NCI-H345 (cell line): ENCODE results near the gene TNNT2.

Experiments used
- DNase-seq: peaks from one replicate; lab custom pipeline; 2025; lab: John Stamatoyannopoulos, UW

The TNNT2 gene

GRCh38 chr1:201376464-201377374 is 761 bp downstream of the TNNT2 start:
- no peak for DNase-seq

- DNase-seq, result no peak
These were observed 1.4 kb downstream of the TNNT2 start for GRCh38 chr1:201376107-201376463.

DNA sequence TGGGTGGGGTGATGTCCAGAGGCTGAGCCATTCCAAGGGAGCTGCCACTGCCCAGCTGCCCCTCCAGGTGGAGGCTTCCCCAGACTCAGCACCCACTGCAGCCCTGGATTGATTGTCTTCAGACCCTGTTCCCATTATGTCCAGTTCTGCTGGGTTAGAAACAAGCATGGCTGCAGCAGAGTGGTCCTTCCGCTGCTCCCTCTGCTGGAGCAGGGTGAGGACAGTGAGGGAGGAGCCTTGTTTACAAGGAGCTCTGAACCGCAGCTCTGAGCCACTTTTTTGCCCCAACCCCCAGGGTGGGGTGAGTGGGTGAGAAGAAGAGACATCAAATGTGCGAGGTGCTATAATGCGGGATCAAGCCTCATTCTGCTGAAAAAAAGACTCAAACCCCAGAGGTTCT is 2.3 kb downstream of the TNNT2 start:
- DNase-seq, result no peak

GRCh38 chr1:201374364-201374763 is 3.1 kb downstream of the TNNT2 start:
- DNase-seq, result peak; percentile 86

- DNase-seq, result no peak
These were observed 5.7 kb downstream of the TNNT2 start for GRCh38 chr1:201371792-201372191.

GRCh38 chr1:201371276-201371675 is 6.2 kb downstream of the TNNT2 start:
- no peak for DNase-seq

- DNase-seq, result no peak
These were observed 7.0 kb downstream of the TNNT2 start for GRCh38 chr1:201370500-201370899.

DNA sequence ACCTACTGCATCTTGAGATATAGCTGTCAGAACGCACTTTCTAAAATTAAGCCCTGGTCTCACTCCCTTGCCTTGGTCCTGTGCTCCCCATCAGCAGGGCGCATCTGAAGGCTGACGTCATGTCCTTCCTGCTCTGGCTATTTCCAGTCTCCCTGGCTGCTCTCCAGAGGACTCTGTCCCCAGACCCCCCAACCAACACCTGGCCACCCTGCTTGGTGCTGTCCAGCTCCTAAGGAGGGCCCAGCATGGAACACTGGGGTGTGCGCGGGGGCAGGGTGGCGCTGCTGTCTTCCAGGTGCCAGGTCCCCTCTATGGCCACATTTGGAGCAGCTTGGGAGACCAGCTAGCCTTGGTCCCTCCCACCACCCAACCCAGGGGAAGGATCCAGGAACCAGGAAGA is 8.3 kb downstream of the TNNT2 start:
- DNase-seq, result no peak

DNA sequence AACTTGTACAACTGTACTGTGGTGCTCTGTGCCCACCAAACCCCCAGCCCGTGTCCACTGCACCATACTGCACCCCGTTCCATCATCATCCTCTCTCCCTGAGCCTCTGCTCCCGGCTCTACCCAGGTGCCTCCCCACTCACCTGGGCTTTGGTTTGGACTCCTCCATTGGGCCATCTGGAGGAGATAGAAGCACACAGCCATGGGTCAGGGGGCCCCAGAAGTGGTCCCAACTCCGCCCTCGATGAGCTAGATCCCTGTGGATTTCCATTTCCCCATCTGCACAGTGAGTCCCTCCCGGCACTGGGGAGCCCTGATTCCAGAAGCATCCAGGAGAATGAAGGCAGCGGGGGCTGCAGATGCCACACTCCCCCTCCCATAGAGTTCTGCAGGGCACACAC is 10.8 kb downstream of the TNNT2 start:
- no peak for DNase-seq

DNA sequence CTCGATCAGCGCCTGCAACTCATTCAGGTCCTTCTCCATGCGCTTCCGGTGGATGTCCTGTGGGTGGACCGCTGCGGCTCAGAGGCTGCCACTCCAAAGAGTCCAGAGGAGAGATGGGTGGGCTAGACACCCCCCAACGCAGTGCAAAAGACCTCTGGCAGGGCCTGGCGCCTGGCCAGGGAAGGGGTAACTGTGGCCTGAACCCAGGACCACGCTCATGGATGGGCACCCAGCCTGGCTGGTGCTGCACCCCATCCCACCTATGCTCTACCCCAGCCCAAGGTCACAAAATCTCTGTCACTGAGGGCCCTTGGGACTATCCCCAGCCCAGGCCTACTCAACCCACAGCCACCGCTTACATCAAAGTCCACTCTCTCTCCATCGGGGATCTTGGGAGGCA is 12.2 kb downstream of the TNNT2 start:
- no peak for DNase-seq

- no peak for DNase-seq
These were observed 12.7 kb downstream of the TNNT2 start for GRCh38 chr1:201364808-201365105.

GRCh38 chr1:201363467-201363866 is 14.0 kb downstream of the TNNT2 start:
- DNase-seq, result no peak

- DNase-seq, result no peak
These were observed 14.6 kb downstream of the TNNT2 start for GRCh38 chr1:201362906-201363305.

DNA sequence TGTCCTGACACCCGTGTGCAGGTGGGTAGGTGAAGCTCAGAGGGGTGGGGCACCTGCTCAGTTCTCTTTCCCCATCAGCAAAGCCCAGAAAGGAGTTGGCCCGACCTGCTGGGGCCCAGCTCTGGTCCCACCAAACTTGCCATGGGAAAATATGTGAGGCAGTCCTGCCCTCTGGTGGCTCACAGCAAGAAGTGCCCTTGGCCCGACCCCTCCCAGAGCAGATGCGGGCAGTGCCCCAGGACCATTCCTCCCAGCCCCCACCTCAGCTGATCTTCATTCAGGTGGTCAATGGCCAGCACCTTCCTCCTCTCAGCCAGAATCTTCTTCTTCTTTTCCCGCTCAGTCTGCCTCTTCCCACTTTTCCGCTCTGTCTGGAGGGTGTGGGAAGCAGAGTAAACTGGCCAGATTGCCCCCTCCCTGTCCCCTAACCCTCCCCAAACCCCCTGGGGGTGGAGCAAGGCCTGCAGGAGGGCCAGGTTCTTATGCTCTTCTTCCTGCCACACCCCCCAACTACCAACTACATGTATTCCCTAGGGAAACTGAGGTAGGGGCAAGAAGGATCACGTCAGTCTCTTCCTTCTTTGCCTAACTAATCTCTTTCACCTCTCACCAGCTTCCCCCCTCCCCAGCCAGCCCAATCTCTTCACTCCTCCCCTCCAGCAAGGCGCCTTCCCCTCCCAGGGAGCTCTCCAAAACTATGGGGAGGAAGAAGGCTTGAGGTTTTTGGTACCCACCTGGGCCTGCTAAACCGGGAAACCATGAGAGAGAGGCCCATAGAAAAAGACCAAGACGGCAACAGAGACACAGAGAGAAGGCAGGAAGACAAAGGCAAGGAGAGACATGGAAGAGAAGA is 15.6 kb downstream of the TNNT2 start:
- peak; percentile 54 for DNase-seq

GRCh38 chr1:201360901-201361651 is 16.4 kb downstream of the TNNT2 start:
- DNase-seq, result no peak

- no peak for DNase-seq
These were observed 17.0 kb downstream of the TNNT2 start for GRCh38 chr1:201360486-201360885.

DNA sequence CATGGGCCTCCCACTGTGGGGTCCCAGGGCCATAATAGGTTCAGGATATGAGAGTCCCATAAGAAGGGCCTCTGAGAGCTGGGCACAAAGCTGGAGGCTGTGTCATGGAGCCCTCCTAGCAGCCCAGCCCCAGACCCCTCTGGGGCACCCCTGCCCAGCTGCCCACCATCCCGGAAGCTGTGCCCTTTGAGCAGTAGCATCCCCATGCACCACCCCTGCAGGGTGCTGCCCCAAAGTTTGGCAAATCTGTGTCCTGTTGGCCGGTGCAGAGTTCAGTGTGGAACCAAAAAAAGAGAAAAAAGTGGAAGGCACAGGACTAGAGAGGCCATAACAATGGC is 17.6 kb downstream of the TNNT2 start:
- DNase-seq, result no peak

DNA sequence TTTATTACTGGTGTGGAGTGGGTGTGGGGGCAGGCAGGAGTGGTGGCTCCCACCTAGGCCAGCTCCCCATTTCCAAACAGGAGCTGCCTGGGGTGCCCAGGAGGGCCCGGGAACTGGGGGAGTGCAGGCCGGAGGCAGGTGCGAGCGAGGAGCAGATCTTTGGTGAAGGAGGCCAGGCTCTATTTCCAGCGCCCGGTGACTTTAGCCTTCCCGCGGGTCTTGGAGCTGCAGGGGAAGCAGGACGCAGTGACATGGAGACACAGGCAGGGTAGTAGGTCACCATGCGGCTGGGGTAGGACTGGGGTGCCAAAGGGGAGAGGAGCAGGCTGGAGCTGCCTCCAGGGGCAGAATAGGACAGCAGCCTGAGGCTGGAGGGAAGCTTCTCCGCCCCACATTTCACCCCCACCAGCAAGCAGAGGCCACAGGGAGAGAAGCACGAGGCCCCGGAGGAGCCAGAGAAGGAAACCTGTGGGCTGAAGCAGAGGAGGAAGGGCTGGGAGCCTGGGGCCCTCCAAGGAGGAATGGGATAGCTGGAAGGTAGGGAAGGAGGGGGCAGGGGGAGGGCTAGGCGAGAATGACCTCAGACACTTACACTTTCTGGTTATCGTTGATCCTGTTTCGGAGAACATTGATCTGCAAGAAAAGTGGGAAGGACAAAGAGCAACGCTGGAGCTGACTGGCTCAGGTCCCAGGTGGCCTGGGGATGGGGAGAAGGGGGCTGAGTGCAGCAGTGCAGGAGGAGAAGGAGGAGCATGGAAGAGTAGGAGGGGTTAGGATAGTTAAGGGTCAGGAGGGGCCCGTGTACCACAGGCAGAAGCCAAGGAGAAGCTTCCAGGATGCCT is 18.2 kb downstream of the TNNT2 start:
- DNase-seq, result no peak

- DNase-seq, result no peak
These were observed 18.9 kb downstream of the TNNT2 start for GRCh38 chr1:201358596-201358995.

GRCh38 chr1:201357636-201358348 is 19.7 kb downstream of the TNNT2 start:
- DNase-seq, result no peak

- no peak for DNase-seq
These were observed 20.3 kb downstream of the TNNT2 start for GRCh38 chr1:201357211-201357610.
